Measurements from ENCODE around the gene ZBTB46.

GRCh38 chr20:63737695-63737944 lies 93.4 kb downstream of the ZBTB46 start:
- TF ChIP-seq CTCF (IDR thresholded peaks at IDR 0.05) (no peak), ESRRA (CRISPR knock-in tag; IDR thresholded peaks at IDR 0.05; ENCODE audit: borderline replicate concordance) (no peak), NR2C2 (CRISPR knock-in tag; IDR thresholded peaks at IDR 0.05) (no peak), SMAD4 (CRISPR knock-in tag; IDR thresholded peaks at IDR 0.05) (no peak), TEAD4 (CRISPR knock-in tag; IDR thresholded peaks at IDR 0.05) (no peak), ATF6 (CRISPR knock-in tag; IDR thresholded peaks at IDR 0.05) (no peak), SP1 (CRISPR knock-in tag; conservative IDR thresholded peaks at IDR 0.05) (no peak), USF2 (CRISPR knock-in tag; IDR thresholded peaks at IDR 0.05) (no peak), E2F1 (CRISPR knock-in tag; IDR thresholded peaks at IDR 0.05) (no peak), E2F5 (CRISPR knock-in tag; IDR thresholded peaks at IDR 0.05) (no peak), CBFB (CRISPR knock-in tag; IDR thresholded peaks at IDR 0.05; ENCODE audit: low read depth) (no peak), ZNF232 (CRISPR knock-in tag; IDR thresholded peaks at IDR 0.05) (no peak), NFYB (CRISPR knock-in tag; conservative IDR thresholded peaks at IDR 0.05; ENCODE audit: low read depth) (no peak)
